NCI-H345 (cell line): ENCODE results near the gene ZNF112.
"Not testable (repeated sequence)": the region's sequence is repeated elsewhere in the genome, so short reads cannot be mapped to it uniquely, and the experiment has no call there.

Experiments used
- DNase-seq: peaks from one replicate; lab custom pipeline; 2025; lab: John Stamatoyannopoulos, UW

The ZNF112 gene

DNA sequence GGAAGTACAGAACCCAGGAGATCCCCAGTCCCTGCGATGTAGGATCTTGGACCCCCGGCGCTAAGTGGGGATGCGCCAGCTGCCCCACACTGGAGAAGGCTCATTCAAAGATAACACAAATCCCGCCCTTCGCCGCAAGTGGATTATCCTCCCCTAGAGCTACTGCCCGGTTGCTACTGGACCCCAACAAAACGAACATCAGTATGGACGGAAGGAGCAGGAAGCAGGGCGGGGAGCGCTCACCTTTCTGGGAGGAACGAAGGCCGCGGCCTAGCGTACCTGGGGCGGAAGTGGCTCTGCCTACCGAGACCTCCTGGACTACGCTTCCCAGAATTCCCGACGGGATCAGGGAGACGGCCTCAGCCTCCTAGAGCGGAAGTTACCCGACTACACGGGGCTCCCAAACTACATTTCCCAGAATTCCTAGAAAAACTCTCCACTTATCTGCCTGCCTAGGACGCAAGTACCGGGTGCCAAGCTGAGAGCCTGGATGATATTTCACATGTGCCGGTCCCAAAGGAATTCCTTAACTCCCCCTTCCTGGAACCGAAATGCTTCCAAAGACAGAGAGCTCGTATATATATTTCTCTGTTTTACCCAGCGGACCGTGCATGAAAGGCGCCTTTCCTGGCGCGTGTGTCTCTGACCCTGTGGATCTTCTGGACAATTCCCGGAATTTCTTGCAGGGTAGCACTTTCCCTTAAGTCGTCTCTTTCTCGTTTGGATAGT lies at the start of gene ZNF112:
ZNF112 (minus strand) TSS at position 298 of the 729 bp plus-strand sequence. CDS start 16,141 bp downstream, outside the sequence.
- DNase-seq: peak; percentile 95

GRCh38 chr19:44401139-44402115 lies 44.9 kb upstream of the ZNF112 start, which contains the start of gene ZNF285:
Gene ZNF285, minus strand, starts transcription at chr19:44401608. Its CDS starts 4,395 bp downstream, at chr19:44397213.
- no peak for DNase-seq

GRCh38 chr19:44389268-44389667 lies 32.8 kb upstream of the ZNF112 start:
- not testable (repeated sequence) for DNase-seq

GRCh38 chr19:44374789-44375188 lies 18.3 kb upstream of the ZNF112 start:
- DNase-seq: no peak

GRCh38 chr19:44371815-44372480 lies 15.5 kb upstream of the ZNF112 start:
- DNase-seq: no peak

DNA sequence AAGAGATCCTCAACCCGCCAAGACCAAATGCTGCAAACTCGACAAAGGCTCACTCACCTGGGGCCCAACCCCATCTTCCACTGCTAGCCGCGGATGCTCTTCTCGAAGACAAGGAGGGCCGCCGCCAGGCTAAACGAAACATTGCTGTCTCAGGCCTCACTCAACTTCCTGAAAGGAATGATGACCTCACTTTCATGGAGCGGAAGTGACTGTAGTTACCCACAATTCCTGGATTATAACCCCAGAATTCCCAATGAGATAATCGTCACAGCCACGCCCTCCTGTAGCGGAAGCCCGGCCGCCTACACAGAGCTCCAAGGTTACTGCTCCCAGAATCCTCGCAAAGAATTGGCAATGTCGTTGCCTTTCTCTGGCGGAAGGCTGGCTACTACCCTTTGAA lies 10.5 kb upstream of the ZNF112 start:
- DNase-seq: no peak

GRCh38 chr19:44346556-44346955 lies 9.9 kb downstream of the ZNF112 start:
- DNase-seq: no peak

GRCh38 chr19:44345959-44346358 lies 10.5 kb downstream of the ZNF112 start:
- no peak for DNase-seq

GRCh38 chr19:44344255-44344654 lies 12.2 kb downstream of the ZNF112 start:
- no peak for DNase-seq

GRCh38 chr19:44341794-44342193 lies 14.7 kb downstream of the ZNF112 start:
- no peak for DNase-seq

DNA sequence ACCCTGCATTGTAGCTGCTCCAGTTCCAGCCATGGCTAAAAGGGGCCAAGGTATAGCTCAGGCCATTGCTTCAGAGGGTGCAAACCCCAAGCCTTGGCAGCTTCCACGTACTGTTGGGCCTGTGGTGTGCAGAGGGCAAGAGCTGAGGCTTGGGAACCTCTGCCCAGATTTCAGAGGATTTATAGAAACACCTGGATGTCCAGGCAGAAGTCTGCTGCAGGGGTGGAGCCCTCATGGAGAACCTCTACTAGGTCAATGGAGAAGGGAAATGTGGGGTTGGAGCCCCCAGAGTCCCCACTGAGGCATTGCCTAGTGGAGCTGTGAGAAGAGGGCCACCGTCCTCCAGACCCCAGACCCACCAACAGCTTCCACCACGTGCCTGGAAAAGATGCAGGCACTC lies 21.8 kb downstream of the ZNF112 start:
- DNase-seq: not testable (repeated sequence)

DNA sequence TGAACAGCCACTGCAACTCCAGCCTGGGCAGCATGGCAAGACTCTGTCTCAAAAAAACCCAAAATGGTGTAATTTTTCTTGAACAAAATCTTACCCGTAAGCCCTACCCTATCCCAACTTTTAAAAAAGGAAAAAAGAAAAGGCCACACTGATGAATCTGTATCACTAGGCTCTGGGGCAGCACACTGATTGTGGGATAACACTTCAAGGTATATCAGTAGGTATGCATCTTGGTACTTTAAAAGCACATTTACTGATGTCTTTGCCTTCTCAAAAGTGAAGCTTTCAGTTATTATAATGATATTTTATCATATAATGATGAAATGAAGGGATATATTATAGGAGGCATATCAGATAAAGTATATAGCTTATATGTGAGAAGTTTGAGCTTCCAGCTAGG lies 24.3 kb downstream of the ZNF112 start:
- DNase-seq: no peak

DNA sequence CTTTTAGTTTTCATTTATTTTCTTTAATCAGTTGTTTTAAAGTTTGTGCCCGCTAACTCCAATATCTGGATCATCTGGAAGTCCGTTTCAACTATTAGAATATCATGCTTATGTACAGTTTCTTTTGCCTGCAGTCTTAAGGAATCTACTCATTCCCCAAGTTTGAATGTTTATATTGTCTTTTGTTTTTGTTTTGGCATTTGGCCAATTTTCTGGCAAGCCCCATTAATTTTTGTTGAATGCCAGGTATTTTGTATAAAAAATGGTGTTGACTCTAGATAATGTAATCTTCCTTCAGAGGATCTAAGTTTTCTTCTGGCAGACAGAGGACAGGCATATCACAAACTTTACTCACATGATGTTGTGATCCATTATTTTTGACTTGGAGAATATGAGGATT lies 40.6 kb downstream of the ZNF112 start:
- DNase-seq: no peak

- no peak for DNase-seq
Measured at GRCh38 chr19:44313231-44313630, 43.2 kb downstream of the ZNF112 start.

GRCh38 chr19:44308011-44308410 lies 48.5 kb downstream of the ZNF112 start:
- DNase-seq: no peak

DNA sequence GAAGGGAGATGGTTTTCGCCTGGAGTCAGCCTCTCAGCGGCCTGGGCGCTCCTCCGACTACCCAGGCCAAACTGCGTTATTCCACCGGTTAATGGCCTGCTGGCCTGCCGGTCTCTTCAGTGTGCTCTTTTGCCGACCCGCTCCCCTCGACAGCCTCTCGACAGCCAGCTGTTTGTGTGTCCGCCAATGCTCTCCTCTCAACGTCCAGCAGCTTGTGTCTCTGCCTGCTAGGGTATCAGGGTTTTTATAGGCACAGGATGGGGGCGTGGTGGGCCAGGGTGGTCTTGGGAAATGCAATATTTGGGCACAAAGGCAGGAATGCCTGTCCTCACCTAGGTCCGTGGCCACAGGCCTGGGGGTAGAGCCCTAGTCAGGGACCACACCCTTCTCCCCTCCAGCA lies 50.2 kb downstream of the ZNF112 start:
- no peak for DNase-seq

- no peak for DNase-seq
Measured at GRCh38 chr19:44305457-44305856, 51.0 kb downstream of the ZNF112 start.

DNA sequence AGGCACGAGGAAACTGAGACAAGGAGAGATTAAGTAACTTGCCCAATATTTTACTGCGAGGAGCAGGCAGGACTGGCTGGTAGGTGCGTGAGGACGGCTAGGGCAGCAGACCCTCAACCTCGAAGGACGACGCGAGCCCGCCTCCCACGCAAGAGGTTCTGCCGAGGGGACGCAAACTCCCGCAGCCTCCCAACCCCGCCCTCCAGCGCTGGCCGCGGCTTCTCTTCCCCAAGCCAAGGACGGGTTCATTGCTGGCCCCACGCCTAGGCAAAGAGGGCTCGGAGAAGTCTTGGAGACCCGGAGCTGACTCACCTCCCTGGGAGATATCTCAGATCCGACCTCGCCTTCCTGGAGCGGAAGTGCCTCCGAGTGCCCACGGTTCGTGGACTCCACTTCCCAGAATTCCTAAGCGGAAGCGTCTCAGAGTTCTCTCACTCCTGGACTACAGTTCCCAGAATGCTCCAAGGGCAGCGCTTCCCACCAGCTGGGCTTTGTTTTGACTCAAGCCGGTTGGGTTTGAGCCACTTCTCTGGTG lies 51.8 kb downstream of the ZNF112 start, which contains the start of gene ZNF235:
ZNF235 (minus strand) TSS at position 367 of the 535 bp plus-strand sequence. CDS start 1,621 bp downstream, outside the sequence.
- DNase-seq: peak; percentile 89

GRCh38 chr19:44303976-44304568 lies 52.4 kb downstream of the ZNF112 start:
- no peak for DNase-seq

DNA sequence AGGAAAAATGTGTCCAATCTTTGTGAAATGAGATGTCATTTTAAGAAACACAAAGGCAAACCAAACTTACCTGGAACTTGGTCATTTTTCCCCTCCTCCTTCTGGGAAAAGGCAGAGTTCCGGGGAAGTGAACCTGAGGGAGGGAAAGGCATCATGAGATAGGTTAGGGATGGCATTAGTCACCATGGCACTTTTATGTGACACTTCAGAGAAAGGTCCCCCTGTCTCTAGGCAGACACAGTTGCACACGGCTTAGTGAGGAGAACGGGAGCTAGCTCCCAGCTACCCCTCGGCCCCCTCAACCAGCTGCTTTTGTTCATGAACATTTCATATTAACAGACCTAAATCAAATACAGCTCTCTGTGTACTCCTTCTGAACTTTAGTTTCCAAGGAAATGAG lies 53.2 kb downstream of the ZNF112 start:
- no peak for DNase-seq

GRCh38 chr19:44284968-44285367 lies 71.5 kb downstream of the ZNF112 start:
- DNase-seq: no peak
